SHP77 treated with DMSO at 0.1 percent for 48 hours (cell line): ENCODE measurements around the gene TMC4.
A peak's percentile ranks its signal among the peaks of the same experiment; 100 is the strongest.

Experiments
- DNase-seq: peaks from one replicate; lab custom pipeline; 2025; lab: John Stamatoyannopoulos, UW

TMC4 gene

DNA sequence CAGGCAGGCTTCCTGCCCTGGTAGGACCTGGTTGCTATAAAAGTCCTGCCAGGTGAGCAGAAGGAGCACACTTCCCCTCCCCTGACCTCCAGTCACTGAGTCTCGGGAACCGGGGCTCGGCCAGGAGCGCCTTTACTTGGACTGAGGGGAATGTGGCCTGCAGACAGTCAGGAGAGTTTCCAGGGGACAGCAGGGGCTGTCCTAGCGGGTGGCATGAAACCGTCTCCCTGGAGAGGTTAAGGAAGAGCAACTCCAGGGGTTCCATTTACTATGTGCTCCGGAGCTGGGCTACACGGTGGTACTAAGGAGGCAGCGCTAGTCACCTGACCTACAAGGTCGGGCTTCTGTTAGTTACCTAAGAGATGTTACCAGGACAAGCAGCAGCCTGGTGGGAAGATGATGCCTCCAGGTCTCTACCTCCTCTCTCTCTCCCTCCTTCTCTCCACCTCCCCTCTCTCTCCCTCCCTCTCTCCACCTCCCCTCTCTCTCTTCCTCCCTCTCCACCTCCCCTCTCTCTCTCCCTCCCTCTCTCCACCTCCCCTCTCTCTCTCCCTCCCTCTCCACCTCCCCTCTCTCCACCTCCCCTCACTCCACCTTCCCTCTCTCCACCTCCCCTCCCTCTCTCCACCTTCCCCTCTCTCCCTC is 39.5 kb downstream of the TMC4 start:
- peak; percentile 5 for DNase-seq

DNA sequence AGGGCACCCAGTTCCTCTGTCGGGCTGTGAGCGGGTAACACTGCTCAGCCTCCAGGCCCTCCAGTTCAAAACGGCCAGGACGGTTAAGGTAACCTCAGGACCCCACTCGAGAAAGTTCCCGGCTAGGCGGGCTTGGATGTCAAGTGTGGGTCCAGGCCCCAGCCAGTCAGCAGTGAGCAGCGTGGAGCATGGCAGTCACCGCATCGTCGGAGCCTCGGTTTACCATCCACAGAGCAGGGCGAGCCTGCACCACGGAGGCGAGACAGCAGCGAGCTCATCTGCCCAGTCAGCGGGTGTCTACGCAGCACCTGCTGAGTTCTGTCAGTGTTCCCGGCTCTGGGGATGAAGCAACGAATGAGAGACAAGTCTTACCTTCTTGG is 43.4 kb downstream of the TMC4 start:
- DNase-seq = no peak

DNA sequence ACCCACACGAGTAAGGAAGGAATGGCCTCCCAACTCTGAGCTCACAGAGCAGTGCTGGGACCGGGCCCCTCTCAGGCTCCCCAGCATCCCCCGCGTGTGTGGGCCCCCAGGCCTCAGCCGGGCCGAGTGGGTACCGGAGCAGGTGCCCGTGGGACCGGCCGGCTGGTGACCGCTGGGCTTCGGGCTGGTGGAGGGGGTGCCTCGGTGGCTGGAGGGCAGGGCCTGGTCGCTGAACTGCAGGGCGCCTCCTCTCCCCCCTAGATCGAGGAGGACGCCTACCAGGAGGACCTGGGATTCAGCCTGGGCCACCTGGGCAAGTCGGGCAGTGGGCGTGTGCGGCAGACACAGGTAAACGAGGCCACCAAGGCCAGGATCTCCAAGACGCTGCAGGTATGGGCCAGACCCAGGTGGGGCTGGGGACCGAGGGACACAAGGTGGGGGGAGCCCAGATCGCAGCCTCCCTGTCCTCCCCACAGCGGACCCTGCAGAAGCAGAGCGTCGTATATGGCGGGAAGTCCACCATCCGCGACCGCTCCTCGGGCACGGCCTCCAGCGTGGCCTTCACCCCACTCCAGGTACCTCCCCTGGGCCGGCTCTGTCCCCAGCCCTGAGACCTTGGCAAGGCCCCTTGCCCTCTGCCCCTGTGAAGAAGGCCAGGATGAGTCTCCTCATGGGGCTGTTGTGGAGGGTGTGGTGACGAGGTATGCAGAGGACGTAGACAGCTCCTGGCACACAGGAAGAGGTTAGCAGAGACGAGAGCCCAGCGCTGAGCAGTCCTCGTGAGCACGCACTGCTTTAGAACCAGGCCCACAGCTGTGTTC is 44.0 kb downstream of the TMC4 start:
- no peak for DNase-seq

GRCh38 chr19:54128441-54128725 is 44.6 kb downstream of the TMC4 start:
- no peak for DNase-seq

GRCh38 chr19:54127688-54128440 is 45.1 kb downstream of the TMC4 start:
- DNase-seq = no peak

- DNase-seq = no peak
Measured at GRCh38 chr19:54125713-54126112, 47.2 kb downstream of the TMC4 start.

DNA sequence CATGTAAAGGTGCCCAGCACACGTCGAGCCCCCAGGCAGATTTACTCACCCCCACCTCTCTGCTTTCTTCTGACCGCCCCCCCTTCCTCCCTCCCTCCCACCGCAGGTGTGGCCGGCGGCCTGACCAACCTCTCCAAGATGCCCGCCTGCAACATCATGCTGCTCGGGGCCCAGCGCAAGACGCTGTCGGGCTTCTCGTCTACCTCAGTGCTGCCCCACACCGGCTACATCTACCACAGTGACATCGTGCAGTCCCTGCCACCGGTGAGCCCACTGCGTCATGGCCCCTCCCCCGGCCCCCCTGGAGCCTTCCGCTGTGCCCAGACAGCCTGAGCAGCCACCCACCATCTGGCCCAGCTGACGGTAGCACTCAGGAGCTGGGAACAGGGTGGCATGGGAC is 48.6 kb downstream of the TMC4 start:
- no peak for DNase-seq

DNA sequence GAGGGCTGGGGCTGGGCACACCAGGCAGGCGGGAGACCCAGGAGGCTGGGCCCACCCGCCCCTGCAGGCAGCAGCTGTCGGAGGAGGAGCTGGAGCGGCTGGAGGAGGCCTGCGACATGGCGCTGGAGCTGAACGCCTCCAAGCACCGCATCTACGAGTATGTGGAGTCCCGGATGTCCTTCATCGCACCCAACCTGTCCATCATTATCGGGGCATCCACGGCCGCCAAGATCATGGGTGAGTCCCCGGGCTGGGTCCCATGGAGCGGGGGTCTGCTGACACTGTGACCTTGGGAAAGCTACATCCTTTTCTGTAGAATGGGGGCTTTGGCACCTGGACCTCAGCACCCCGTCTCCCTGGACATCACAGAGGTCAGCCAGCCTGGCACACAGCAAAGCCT is 49.3 kb downstream of the TMC4 start:
- DNase-seq = no peak

DNA sequence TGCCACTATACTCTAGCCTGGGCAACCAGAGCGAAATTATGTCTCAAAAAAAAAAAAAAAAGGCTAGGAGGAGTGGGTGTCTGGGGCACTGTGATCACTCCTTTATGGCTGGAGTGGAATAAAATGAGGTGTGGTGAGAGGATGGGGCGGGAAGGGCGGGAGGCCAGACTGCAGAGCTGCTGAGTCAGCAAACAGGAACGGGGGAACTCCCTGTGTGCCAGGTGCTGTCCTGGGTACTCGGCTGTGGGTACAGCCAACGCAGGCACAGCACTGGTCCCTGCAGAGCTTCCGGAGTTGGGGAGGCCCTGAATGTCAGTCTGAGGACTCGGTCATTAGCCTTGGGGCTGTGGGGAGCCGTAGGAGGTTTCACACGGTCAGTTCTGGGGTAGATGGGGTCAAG is 51.7 kb downstream of the TMC4 start:
- DNase-seq = no peak

GRCh38 chr19:54115109-54116063 is 57.6 kb downstream of the TMC4 start, which contains the start of the genes PRPF31 and TFPT:
Gene PRPF31, plus strand, starts transcription at chr19:54115754. Its CDS starts 2,525 bp downstream, at chr19:54118279.
Gene TFPT, minus strand, starts transcription at chr19:54115657. Its CDS starts 388 bp downstream, at chr19:54115269.
- DNase-seq = peak; percentile 91

DNA sequence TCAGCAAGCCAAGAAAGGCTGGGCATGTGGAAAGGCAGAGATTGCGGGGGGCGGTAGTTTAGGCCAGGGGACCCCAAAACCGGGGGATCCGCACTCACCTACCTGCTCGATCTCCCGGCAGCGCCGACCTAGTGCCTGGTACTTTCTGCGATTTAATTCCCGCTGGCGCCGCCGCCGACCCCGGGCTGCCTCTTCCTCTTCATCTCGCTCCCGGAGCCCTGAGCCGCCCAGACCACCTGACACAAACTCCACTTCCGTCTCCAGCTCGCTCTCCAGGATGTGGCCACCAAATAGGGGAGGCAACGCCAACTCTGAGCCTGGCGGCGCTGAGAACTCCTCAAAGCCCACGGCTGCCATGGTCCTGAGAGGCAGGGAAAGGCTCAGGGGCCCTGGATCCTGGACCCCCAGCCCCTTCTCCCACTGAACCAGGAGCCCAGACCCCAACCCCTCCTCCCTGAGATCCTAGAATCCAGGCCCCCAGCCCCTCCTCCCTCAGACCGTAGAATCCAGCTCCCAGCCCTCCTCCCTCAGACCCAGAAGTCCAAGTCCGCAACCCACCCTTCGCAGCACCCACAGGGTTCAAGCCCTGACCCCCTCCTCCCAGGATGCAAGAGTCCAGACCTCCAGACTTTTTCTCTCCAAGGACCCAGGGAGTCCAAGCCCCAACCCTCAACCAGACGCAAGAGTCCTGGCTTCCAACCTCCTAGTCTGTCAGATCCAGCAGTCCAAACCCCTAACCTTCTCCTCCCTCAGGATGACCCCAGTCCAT is 58.4 kb downstream of the TMC4 start:
- no peak for DNase-seq
